Raji (cell line): ENCODE measurements around the gene POTEE.
"Not testable (repeated sequence)": the region's sequence is repeated elsewhere in the genome, so short reads cannot be mapped to it uniquely, and the experiment has no call there.

ENCODE experiments used
- POLR2A ChIP-seq: IDR thresholded peaks from 2 replicates; pipeline ENCODE4 v1.6.1; 2011; ENCODE audit warnings: low read depth, low read length, control low read depth; ENCODE audit not compliant: insufficient read depth

Gene POTEE

DNA sequence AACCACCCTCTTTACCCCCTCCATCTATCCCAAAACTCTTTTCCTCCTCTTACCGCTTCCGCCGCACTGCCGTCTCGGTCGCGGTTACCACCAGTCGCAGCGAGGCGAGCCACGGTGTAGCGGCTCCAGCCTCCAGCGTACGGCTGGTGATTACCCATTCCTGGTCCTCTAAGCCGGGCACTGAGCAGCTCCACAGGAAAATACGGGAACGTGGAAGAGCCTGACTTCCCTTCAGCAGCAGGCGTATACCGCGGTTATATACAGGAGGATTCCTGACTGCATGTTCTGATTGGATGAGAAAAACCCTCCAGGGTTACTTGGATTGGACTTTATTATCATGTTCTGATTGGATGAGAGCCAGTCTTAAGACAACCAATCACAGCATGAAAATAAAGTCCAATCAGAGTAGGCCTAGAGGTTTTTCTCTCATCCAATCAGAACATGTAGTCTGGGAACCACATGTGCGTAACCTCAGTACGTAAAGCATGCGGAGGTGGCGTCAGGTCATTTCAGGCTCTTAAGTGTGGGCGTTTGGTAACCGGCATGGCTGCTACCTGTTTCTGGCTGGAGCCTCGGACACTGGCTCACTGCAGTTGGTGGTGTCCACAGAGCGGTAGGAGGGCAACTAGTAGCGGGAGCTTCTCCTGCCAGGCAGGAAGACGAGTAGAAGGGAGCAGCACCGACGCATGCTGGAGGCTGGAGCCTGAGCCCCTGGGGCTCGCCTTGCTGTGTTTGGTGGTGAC, at the start of gene POTEE:
TSS of gene POTEE (plus strand) at position 507 of the 743 bp plus-strand sequence. CDS start 8,867 bp downstream, outside the sequence.
- not testable (repeated sequence) for TF ChIP-seq POLR2A

DNA sequence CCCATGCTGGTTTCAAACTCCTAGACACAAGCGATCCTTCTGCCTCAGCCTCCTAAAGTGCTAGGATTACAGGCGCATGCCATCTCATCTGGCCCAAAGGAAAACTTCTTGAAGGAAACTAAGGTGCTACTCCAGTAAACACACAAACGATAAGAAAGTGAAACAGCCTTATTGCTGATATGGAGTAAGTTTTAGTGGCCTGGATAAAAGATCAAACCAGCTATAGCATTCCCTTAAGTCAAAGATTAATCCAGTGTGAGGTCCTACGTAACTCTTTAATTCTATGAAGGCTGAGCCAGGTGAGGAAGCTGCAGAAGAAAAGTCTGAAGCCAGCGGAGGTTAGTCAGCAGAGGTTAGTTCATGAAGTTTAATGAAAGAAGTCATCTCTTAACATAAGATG, 40.8 kb upstream of the POTEE start:
- TF ChIP-seq POLR2A = no peak

DNA sequence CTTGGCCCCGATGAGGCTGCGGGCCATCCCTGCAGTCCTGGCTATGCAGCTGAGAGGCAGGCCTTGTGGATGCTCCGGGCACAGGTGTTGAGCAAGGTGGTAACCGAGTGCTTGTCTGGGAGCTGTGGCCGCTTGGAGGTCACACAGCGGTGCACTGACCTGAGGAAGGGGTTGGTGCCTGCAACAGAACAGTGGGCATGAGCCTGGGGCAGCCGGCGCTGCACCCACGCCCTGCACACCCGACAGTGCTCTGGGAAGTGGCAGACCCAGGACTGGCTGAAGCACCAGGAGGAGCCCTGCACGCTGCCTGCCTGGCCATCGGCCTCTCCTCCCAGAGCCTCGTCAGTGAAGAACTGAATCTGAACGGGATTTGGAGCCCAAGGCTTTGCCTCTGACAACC, 8.2 kb upstream of the POTEE start:
- TF ChIP-seq POLR2A = no peak
